NCI-H1092 (cell line): Measurements from ENCODE around the gene AGAP1.

Experiments used
- DNase-seq: peaks from one replicate; lab custom pipeline; 2025; lab: John Stamatoyannopoulos, UW

Gene AGAP1

GRCh38 chr2:235493775-235494715 lies at the start of gene AGAP1:
Gene AGAP1 (plus strand): TSS chr2:235494043.
- DNase-seq = peak; percentile 21

GRCh38 chr2:235444101-235444597 lies 49.7 kb upstream of the AGAP1 start:
- no peak for DNase-seq

GRCh38 chr2:235445116-235445515 lies 48.7 kb upstream of the AGAP1 start:
- no peak for DNase-seq

GRCh38 chr2:235446082-235446481 lies 47.8 kb upstream of the AGAP1 start:
- no peak for DNase-seq

- DNase-seq = no peak
Measured at GRCh38 chr2:235447210-235447609, 46.6 kb upstream of the AGAP1 start.

GRCh38 chr2:235449568-235449967 lies 44.3 kb upstream of the AGAP1 start:
- DNase-seq = no peak

- no peak for DNase-seq
Measured at GRCh38 chr2:235453605-235454151, 40.2 kb upstream of the AGAP1 start.

GRCh38 chr2:235458839-235459273 lies 35.0 kb upstream of the AGAP1 start:
- peak; percentile 1 for DNase-seq

GRCh38 chr2:235460548-235461047 lies 33.2 kb upstream of the AGAP1 start:
- DNase-seq = no peak

GRCh38 chr2:235461763-235462414 lies 32.0 kb upstream of the AGAP1 start:
- no peak for DNase-seq

- DNase-seq = no peak
Measured at GRCh38 chr2:235462415-235462790, 31.4 kb upstream of the AGAP1 start.

- no peak for DNase-seq
Measured at GRCh38 chr2:235463893-235464292, 29.9 kb upstream of the AGAP1 start.

GRCh38 chr2:235467588-235467987 lies 26.3 kb upstream of the AGAP1 start:
- DNase-seq = no peak

- DNase-seq = no peak
Measured at GRCh38 chr2:235468978-235469655, 24.7 kb upstream of the AGAP1 start.

- DNase-seq = no peak
Measured at GRCh38 chr2:235471186-235471747, 22.6 kb upstream of the AGAP1 start.

- no peak for DNase-seq
Measured at GRCh38 chr2:235472443-235472842, 21.4 kb upstream of the AGAP1 start.

GRCh38 chr2:235478609-235479008 lies 15.2 kb upstream of the AGAP1 start:
- DNase-seq = no peak

GRCh38 chr2:235479604-235480003 lies 14.2 kb upstream of the AGAP1 start:
- DNase-seq = no peak

- no peak for DNase-seq
Measured at GRCh38 chr2:235480614-235481013, 13.2 kb upstream of the AGAP1 start.

GRCh38 chr2:235483313-235483712 lies 10.5 kb upstream of the AGAP1 start:
- DNase-seq = no peak

- DNase-seq = no peak
Measured at GRCh38 chr2:235485362-235485761, 8.5 kb upstream of the AGAP1 start.

- DNase-seq = no peak
Measured at GRCh38 chr2:235486729-235487128, 7.1 kb upstream of the AGAP1 start.
